ENCODE results near the gene KDM6A. TPM values are rescaled to one million over a fixed set of nuclear protein-coding genes. Genes with fewer than 3 reads are reported as not detected.

Gene KDM6A
- total and polyA plus RNA-seq, 2 of the 13 experiments (the other 11 are each of a cell fraction or from before 2014, with no cell fraction given), result 16.7 to 18.2 TPM

DNA sequence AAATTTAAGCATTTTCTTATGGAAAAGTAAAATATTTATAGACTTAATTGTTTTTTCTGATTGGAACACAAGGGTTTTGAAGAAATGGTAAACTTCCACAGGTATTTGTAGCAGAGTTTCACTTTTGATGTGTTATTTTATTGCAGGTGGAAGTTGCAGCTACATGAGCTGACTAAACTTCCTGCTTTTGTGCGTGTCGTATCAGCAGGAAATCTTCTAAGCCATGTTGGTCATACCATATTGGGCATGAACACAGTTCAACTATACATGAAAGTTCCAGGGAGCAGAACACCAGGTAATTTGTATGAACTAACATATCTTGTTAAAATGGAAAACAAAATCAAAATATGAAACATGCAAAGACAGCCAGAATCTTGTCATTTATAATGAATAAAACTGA lies 210.3 kb downstream of the KDM6A start:
- in situ Hi-C loops (cut with HindIII; ENCODE audit: extremely low pct_ligation_motif_present, low pct_unique_long_range_greater_than_20kb) (no loop called here), intact Hi-C loops (cut with micrococcal nuclease; ENCODE audit: unreplicated experiment) (no loop called here)
- no peak overlapping the region for H3K9ac ChIP-seq (ENCODE audit: insufficient read depth, low read depth, low read length)
- H3K79me2 ChIP-seq (ENCODE audit: insufficient read depth, low read length), result no peaks in the 10 kb centered on the region
- DNase-seq (ENCODE audit: low spot score) (no peak), ATAC-seq (no peak), FAIRE-seq (no peak)
- no peaks in the 10 kb centered on the region for H3K4me1 ChIP-seq (ENCODE audit: insufficient read depth, low read length)
- H3K9me3 ChIP-seq (ENCODE audit: low read length), result no peaks in the 10 kb centered on the region
- no peaks in the 10 kb centered on the region for H3K27me3 ChIP-seq (ENCODE audit: control insufficient read depth in 1 of 2, insufficient read depth in 2 of 2, low read length in 2 of 2)
- no TSS peak for BruUV-seq (replicated peaks)
- H3K4me3 ChIP-seq (replicated peaks in 1 of 3; ENCODE audit: insufficient read depth in 1 of 3, low read depth in 2 of 3, low read length in 3 of 3), result no peak overlapping the region
- no peak overlapping the region for H2AFZ ChIP-seq (ENCODE audit: low read length)
- H4K20me1 ChIP-seq (ENCODE audit: insufficient read depth, low read length), result no peaks in the 10 kb centered on the region
- H3K36me3 ChIP-seq (replicated peaks in 1 of 2; ENCODE audit: control insufficient read depth in 1 of 2, insufficient read depth in 2 of 2, low read length in 2 of 2), result 0 out of 5 replicates have a peak, but pooled peaks cover 0 to 8% of the 10 kb centered on the region in 2 experiments
- CTCF ChIA-PET (ENCODE audit: low intra/inter-chr PET ratio, low total read pairs), result no interaction called here
- no peak overlapping the region for H3K4me2 ChIP-seq (ENCODE audit: low read depth, low read length)
- no peak for TF ChIP-seq RBM22 (optimal IDR thresholded peaks at IDR 0.05; ENCODE audit: low read length)
- no peak for TF ChIP-seq ZNF367 (CRISPR knock-in tag; IDR thresholded peaks at IDR 0.05; ENCODE audit: borderline replicate concordance)
- TF ChIP-seq, protein P1, sequence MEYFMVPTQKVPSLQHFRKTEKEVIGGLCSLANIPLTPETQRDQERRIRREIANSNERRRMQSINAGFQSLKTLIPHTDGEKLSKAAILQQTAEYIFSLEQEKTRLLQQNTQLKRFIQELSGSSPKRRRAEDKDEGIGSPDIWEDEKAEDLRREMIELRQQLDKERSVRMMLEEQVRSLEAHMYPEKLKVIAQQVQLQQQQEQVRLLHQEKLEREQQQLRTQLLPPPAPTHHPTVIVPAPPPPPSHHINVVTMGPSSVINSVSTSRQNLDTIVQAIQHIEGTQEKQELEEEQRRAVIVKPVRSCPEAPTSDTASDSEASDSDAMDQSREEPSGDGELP (IDR thresholded peaks at IDR 0.05; ENCODE audit: borderline replicate concordance, low read depth), result no peak
- TF ChIP-seq BRD4 (CRISPR knock-in tag; IDR thresholded peaks at IDR 0.05), result no peak
- no peak for TF ChIP-seq ZFX (CRISPR knock-in tag; IDR thresholded peaks at IDR 0.05; ENCODE audit: low read depth)
- POLR2A ChIA-PET, result no interaction called here
- WGBS (ENCODE audit: low lambda C conversion rate), result 100% methylated on average over 2 of the region's 2 CpGs
- H3K27ac ChIP-seq (ENCODE audit: extremely low read length, insufficient read depth, low read length), result no peak overlapping the region

DNA sequence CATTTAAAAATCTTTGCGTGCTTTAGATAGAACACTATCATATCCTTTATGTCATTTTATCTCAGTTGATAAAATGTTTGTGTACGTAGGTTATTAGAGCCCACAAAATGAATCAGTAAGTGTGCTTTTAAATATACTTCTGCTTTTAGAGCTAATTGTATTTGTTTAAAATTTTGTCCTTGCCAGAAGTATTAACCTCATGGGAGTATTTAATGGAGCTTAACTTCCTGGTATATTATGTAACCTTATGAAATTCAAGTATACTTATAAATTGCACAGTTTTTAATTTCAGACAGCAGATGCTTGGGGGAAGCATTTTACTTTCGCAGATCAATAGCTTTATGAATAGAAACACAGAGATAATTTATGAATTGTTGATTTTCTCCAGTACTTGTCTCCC lies 237.5 kb downstream of the KDM6A start:
- no peak for TF ChIP-seq GTF3A (CRISPR knock-in tag; conservative IDR thresholded peaks at IDR 0.05)
- TF ChIP-seq MTA3 (CRISPR knock-in tag; IDR thresholded peaks at IDR 0.05), result no peak
- Histone ChIP-seq H3K9me3 (ENCODE audit: low read length) (no peaks in the 10 kb centered on the region), H3K4me2 (ENCODE audit: low read depth, low read length) (no peak overlapping the region), H3K4me3 (replicated peaks in 1 of 3; ENCODE audit: insufficient read depth in 1 of 3, low read depth in 2 of 3, low read length in 3 of 3) (no peak overlapping the region), H3K36me3 (replicated peaks in 1 of 2; ENCODE audit: control insufficient read depth in 1 of 2, insufficient read depth in 2 of 2, low read length in 2 of 2) (peaks cover 1 to 3% of the 10 kb centered on the region in 2 experiments; a peak in 2 of 5 replicates), H3K4me1 (ENCODE audit: insufficient read depth, low read length) (no peaks in the 10 kb centered on the region), H2AFZ (ENCODE audit: low read length) (no peak overlapping the region), H3K27me3 (ENCODE audit: control insufficient read depth in 1 of 2, insufficient read depth in 2 of 2, low read length in 2 of 2) (no peaks in the 10 kb centered on the region), H3K27ac (ENCODE audit: extremely low read length, insufficient read depth, low read length) (no peak overlapping the region), H4K20me1 (ENCODE audit: insufficient read depth, low read length) (no peaks in the 10 kb centered on the region), H3K9ac (ENCODE audit: insufficient read depth, low read depth, low read length) (no peak overlapping the region), H3K79me2 (ENCODE audit: insufficient read depth, low read length) (no peaks in the 10 kb centered on the region)
- in situ Hi-C loops (cut with HindIII; ENCODE audit: extremely low pct_ligation_motif_present, low pct_unique_long_range_greater_than_20kb), result no loop called here
- FAIRE-seq, result no peak
- no peak for DNase-seq (ENCODE audit: low spot score)
- ChIA-PET CTCF (ENCODE audit: low intra/inter-chr PET ratio, low total read pairs) (no interaction called here), POLR2A (no interaction called here)
- no peak for ATAC-seq
- WGBS (ENCODE audit: low lambda C conversion rate), result 97% methylated on average over 3 of the region's 3 CpGs
- intact Hi-C loops (cut with micrococcal nuclease; ENCODE audit: unreplicated experiment), result no loop called here
- BruUV-seq (replicated peaks), result no TSS peak
